Neural cell (in vitro differentiated cells): ENCODE data around the gene CNKSR2.

Experiments
- EP300 ChIP-seq: fragments of 450-650 bp; conservative IDR thresholded peaks from 2 replicates; pipeline ENCODE4 v1.6.1; 2014; ENCODE audit warnings: antibody characterized with exemption, mild to moderate bottlenecking, moderate library complexity; ENCODE audit not compliant: poor library complexity, severe bottlenecking
- EZH2 ChIP-seq: fragments of 200-600, 300-800 bp; shearing (Covaris generic), sonication (generic); IDR thresholded peaks from 2 replicates; pipeline ENCODE4 v1.6.1; 2014; ENCODE audit warnings: antibody characterized with exemption, low read length, borderline replicate concordance, mild to moderate bottlenecking; ENCODE audit not compliant: insufficient read depth, poor library complexity, severe bottlenecking
- MXI1 ChIP-seq: fragments of 450-650 bp; conservative IDR thresholded peaks from 2 replicates; pipeline ENCODE4 v1.6.1; 2014; ENCODE audit warnings: antibody characterized with exemption, mild to moderate bottlenecking; ENCODE audit not compliant: poor library complexity, severe bottlenecking
- TAF1 ChIP-seq: IDR thresholded peaks from 2 replicates; pipeline ENCODE4 v1.6.1; 2012; ENCODE audit warnings: low read depth
- TF ChIP-seq, protein P1 (sequence below): fragments of 450-650 bp; IDR thresholded peaks from 2 replicates; pipeline ENCODE4 v1.5.1; 2014; ENCODE audit warnings: antibody characterized with exemption, mild to moderate bottlenecking, moderate library complexity; ENCODE audit not compliant: poor library complexity, severe bottlenecking
- TF ChIP-seq, protein P2 (sequence below): IDR thresholded peaks from 2 replicates; pipeline ENCODE4 v1.6.1; 2012; ENCODE audit warnings: borderline replicate concordance

- TF ChIP-seq, protein P1, sequence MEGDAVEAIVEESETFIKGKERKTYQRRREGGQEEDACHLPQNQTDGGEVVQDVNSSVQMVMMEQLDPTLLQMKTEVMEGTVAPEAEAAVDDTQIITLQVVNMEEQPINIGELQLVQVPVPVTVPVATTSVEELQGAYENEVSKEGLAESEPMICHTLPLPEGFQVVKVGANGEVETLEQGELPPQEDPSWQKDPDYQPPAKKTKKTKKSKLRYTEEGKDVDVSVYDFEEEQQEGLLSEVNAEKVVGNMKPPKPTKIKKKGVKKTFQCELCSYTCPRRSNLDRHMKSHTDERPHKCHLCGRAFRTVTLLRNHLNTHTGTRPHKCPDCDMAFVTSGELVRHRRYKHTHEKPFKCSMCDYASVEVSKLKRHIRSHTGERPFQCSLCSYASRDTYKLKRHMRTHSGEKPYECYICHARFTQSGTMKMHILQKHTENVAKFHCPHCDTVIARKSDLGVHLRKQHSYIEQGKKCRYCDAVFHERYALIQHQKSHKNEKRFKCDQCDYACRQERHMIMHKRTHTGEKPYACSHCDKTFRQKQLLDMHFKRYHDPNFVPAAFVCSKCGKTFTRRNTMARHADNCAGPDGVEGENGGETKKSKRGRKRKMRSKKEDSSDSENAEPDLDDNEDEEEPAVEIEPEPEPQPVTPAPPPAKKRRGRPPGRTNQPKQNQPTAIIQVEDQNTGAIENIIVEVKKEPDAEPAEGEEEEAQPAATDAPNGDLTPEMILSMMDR = peak; percentile 53
- TF ChIP-seq, protein P2, sequence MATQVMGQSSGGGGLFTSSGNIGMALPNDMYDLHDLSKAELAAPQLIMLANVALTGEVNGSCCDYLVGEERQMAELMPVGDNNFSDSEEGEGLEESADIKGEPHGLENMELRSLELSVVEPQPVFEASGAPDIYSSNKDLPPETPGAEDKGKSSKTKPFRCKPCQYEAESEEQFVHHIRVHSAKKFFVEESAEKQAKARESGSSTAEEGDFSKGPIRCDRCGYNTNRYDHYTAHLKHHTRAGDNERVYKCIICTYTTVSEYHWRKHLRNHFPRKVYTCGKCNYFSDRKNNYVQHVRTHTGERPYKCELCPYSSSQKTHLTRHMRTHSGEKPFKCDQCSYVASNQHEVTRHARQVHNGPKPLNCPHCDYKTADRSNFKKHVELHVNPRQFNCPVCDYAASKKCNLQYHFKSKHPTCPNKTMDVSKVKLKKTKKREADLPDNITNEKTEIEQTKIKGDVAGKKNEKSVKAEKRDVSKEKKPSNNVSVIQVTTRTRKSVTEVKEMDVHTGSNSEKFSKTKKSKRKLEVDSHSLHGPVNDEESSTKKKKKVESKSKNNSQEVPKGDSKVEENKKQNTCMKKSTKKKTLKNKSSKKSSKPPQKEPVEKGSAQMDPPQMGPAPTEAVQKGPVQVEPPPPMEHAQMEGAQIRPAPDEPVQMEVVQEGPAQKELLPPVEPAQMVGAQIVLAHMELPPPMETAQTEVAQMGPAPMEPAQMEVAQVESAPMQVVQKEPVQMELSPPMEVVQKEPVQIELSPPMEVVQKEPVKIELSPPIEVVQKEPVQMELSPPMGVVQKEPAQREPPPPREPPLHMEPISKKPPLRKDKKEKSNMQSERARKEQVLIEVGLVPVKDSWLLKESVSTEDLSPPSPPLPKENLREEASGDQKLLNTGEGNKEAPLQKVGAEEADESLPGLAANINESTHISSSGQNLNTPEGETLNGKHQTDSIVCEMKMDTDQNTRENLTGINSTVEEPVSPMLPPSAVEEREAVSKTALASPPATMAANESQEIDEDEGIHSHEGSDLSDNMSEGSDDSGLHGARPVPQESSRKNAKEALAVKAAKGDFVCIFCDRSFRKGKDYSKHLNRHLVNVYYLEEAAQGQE = no peak
- no peak for TF ChIP-seq EP300
- TF ChIP-seq TAF1 = no peak
- no peak for TF ChIP-seq MXI1
- TF ChIP-seq EZH2 = no peak
Measured at GRCh38 chrX:21479695-21480270, 105.6 kb downstream of the CNKSR2 start.
